IMR-90 (cell line): Measurements from ENCODE around the gene GALNT14. TPM values are rescaled to one million over a fixed set of nuclear protein-coding genes. Genes with fewer than 3 reads are reported as not detected.

Source experiments
- ATAC-seq: fragments of 200-7000 bp; cut with Tn5 transposase; 2 replicates; pipeline ENCODE4 v1.9.1; 2020; ENCODE audit warnings: low read depth, mild to moderate bottlenecking, moderate library complexity
- BruUV-seq: library from RNA; stranded (reverse); fragments of 400-500 nt; replicated peaks from 2 replicates; lab custom pipeline; 2021; lab: Mats Ljungman, UMichigan
- CTCF ChIA-PET: fragments of 300-600 bp; formaldehyde crosslinking; extraction: SDS; loops from one replicate; lab custom pipeline; 2021; ENCODE audit warnings: antibody characterized with exemption; lab: Yijun Ruan, JAX
- POLR2A ChIA-PET: fragments of 300-600 bp; sonication (Branson Sonifier 250); formaldehyde crosslinking; loops from one replicate; lab custom pipeline; 2022; ENCODE audit warnings: antibody characterized with exemption; ENCODE audit not compliant: unreplicated experiment; lab: Charles Lee
- DNase-seq: peaks from one replicate; pipeline ENCODE4 v3.0.0; 2013
- H2AFZ ChIP-seq: replicated peaks from 2 replicates; pipeline ENCODE3; 2013; ENCODE audit warnings: low read length, mild to moderate bottlenecking; ENCODE audit not compliant: poor library complexity
- H2AK5ac ChIP-seq: 2 replicates; pipeline ENCODE4 v1.6.1; 2013; ENCODE audit warnings: low read depth, low read length, inconsistent platforms
- H2AK9ac ChIP-seq: replicated peaks from 2 replicates; pipeline ENCODE3; 2013; ENCODE audit warnings: mild to moderate bottlenecking, low read depth, low read length, moderate library complexity; ENCODE audit not compliant: poor library complexity
- H2BK120ac ChIP-seq: 2 replicates; pipeline ENCODE4 v1.6.1; 2013; ENCODE audit warnings: low read depth, low read length, inconsistent platforms
- H2BK15ac ChIP-seq: 3 replicates; pipeline ENCODE4 v1.6.1; 2013; ENCODE audit warnings: low read depth, low read length, inconsistent platforms
- H2BK20ac ChIP-seq: 2 replicates; pipeline ENCODE4 v1.6.1; 2013; ENCODE audit warnings: low read depth, mild to moderate bottlenecking, inconsistent platforms, low read length, moderate library complexity
- H2BK5ac ChIP-seq: 2 replicates; pipeline ENCODE4 v1.6.1; 2013; ENCODE audit warnings: mild to moderate bottlenecking, low read depth, low read length, inconsistent platforms; ENCODE audit not compliant: poor library complexity, severe bottlenecking
- H3K14ac ChIP-seq: replicated peaks from 2 replicates; pipeline ENCODE4 v1.6.1; 2013; ENCODE audit warnings: low read depth, low read length, inconsistent platforms
- H3K18ac ChIP-seq: 2 replicates; pipeline ENCODE4 v1.6.1; 2013; ENCODE audit warnings: low read depth, low read length, control low read depth
- H3K23ac ChIP-seq: 2 replicates; pipeline ENCODE4 v1.6.1; 2013; ENCODE audit warnings: low read depth, low read length, inconsistent platforms
- H3K27ac ChIP-seq: 2 replicates; pipeline ENCODE4 v1.5.1; 2013; ENCODE audit warnings: mild to moderate bottlenecking, control low read depth, low read length; ENCODE audit not compliant: insufficient read depth
- H3K27me3 ChIP-seq: 2 replicates; pipeline ENCODE4 v1.6.1; 2013; ENCODE audit warnings: low read length; ENCODE audit not compliant: control insufficient read depth, insufficient read depth
- H3K36me3 ChIP-seq: 2 replicates; pipeline ENCODE4 v1.6.1; 2013; ENCODE audit warnings: low read length, mixed read lengths; ENCODE audit not compliant: control insufficient read depth, insufficient read depth
- H3K4ac ChIP-seq: 2 replicates; pipeline ENCODE4 v1.6.1; 2013; ENCODE audit warnings: low read depth, low read length, inconsistent platforms
- H3K4me1 ChIP-seq: 2 replicates; pipeline ENCODE4 v1.6.1; 2013; ENCODE audit warnings: low read length, mixed read lengths; ENCODE audit not compliant: control insufficient read depth, insufficient read depth
- H3K4me2 ChIP-seq: 2 replicates; pipeline ENCODE4 v1.6.1; 2013; ENCODE audit warnings: low read depth, mild to moderate bottlenecking, control low read depth, low read length, moderate library complexity
- H3K4me3 ChIP-seq: 2 replicates; pipeline ENCODE4 v1.5.1; 2013; ENCODE audit warnings: low read depth, mild to moderate bottlenecking, control low read depth, low read length, moderate library complexity; ENCODE audit not compliant: insufficient read depth
- H3K56ac ChIP-seq: 2 replicates; pipeline ENCODE4 v1.6.1; 2013; ENCODE audit warnings: low read length, inconsistent platforms; ENCODE audit not compliant: insufficient read depth; ENCODE audit errors: extremely low read depth
- H3K79me1 ChIP-seq, 2 experiments: 2 replicates each; pipeline ENCODE4 v1.6.1; 2013; ENCODE audit warnings: low read length in 2 of 2, inconsistent platforms in 1 of 2, low read depth in 1 of 2
- H3K9ac ChIP-seq: 2 replicates; pipeline ENCODE4 v1.6.1; 2013; ENCODE audit warnings: low read depth, low read length, control low read depth
- H3K9me1 ChIP-seq: 2 replicates; pipeline ENCODE4 v1.6.1; 2013; ENCODE audit warnings: low read length, inconsistent platforms; ENCODE audit not compliant: insufficient read depth
- H3K9me3 ChIP-seq: 2 replicates; pipeline ENCODE4 v1.6.1; 2013; ENCODE audit warnings: low read length; ENCODE audit not compliant: control insufficient read depth, insufficient read depth
- H4K20me1 ChIP-seq: 2 replicates; pipeline ENCODE4 v1.6.1; 2013; ENCODE audit warnings: low read length, inconsistent platforms; ENCODE audit not compliant: insufficient read depth
- H4K5ac ChIP-seq: 2 replicates; pipeline ENCODE4 v1.6.1; 2013; ENCODE audit warnings: mild to moderate bottlenecking, low read depth, low read length, control low read depth
- H4K8ac ChIP-seq, 2 experiments: 2 replicates each; pipeline ENCODE4 v1.6.1; 2013; ENCODE audit warnings: low read depth in 2 of 2, low read length in 2 of 2, control low read depth in 1 of 2, inconsistent platforms in 1 of 2
- H4K91ac ChIP-seq: 2 replicates; pipeline ENCODE4 v1.6.1; 2013; ENCODE audit warnings: low read depth, low read length, inconsistent platforms; ENCODE audit not compliant: insufficient read depth
- CHD1 ChIP-seq: IDR thresholded peaks from 2 replicates; pipeline ENCODE4 v1.6.1; 2012; ENCODE audit warnings: low read depth, low read length, improper control_type of control experiment
- FOS ChIP-seq: fragments of 150-350 bp; IDR thresholded peaks from 2 replicates; pipeline ENCODE4 v1.6.1; 2016; ENCODE audit warnings: low read depth, low read length
- NFE2L2 ChIP-seq: fragments of 150-350 bp; IDR thresholded peaks from 2 replicates; pipeline ENCODE4 v1.6.1; 2016; ENCODE audit warnings: low read depth, mild to moderate bottlenecking, low read length
- RAD21 ChIP-seq: IDR thresholded peaks from 2 replicates; pipeline ENCODE4 v1.6.1; 2012; ENCODE audit warnings: low read length, improper control_type of control experiment
- RCOR1 ChIP-seq: IDR thresholded peaks from 2 replicates; pipeline ENCODE4 v1.6.1; 2012; ENCODE audit warnings: mild to moderate bottlenecking, low read length, improper control_type of control experiment; ENCODE audit not compliant: insufficient replicate concordance
- SMC3 ChIP-seq: fragments of 150-350 bp; IDR thresholded peaks from 2 replicates; pipeline ENCODE4 v1.6.1; 2016; ENCODE audit warnings: low read depth, mild to moderate bottlenecking, antibody characterized with exemption, low read length, moderate library complexity
- WGBS, 2 experiments: methylation state at CpG; one replicate each; pipeline versions ENCODE4 v1.1.5 to v1.1.7; 2013; ENCODE audit warnings: missing lambda C conversion rate in 2 of 2; ENCODE audit not compliant: insufficient read length in 1 of 2; ENCODE audit errors: extremely low coverage in 2 of 2; 5-methylcytosine and 5-hydroxymethylcytosine counted together
- dilution Hi-C: fragments of 300-500 bp; cut with HindIII; formaldehyde crosslinking; loops from one replicate; pipeline ENCODE4 v1.14.3; 2018; ENCODE audit warnings: low sequenced_read_pairs; ENCODE audit not compliant: unreplicated experiment
- in situ Hi-C: fragments of 300-500 bp; cut with MboI; formaldehyde crosslinking; loops from 3 replicates; pipeline ENCODE4 v1.14.3; 2019; ENCODE audit warnings: low sequenced_read_pairs, inconsistent platforms, mixed read lengths
- intact Hi-C: fragments of 100-400 bp; cut with micrococcal nuclease; formaldehyde crosslinking; loops from 2 replicates; pipeline ENCODE4 v1.10.0; 2022
- polyA plus RNA-seq, 3 experiments: library from polyadenylated mRNA; depleted of rRNA; stranded (reverse); fragments of >200 nt; gene quantifications; 2 replicates each; pipeline ENCODE4 v1.2.3, GENCODE V29; 2012; ENCODE audit warnings: low replicate concordance in 1 of 3
- total RNA-seq: library from RNA; depleted of rRNA; stranded (reverse); fragments of >200 nt; gene quantifications from 2 replicates; pipeline ENCODE4 v1.2.3, GENCODE V29; 2012
- TF ChIP-seq, protein P1 (sequence below): conservative IDR thresholded peaks from 2 replicates; pipeline ENCODE4 v1.5.1; 2012; ENCODE audit warnings: mild to moderate bottlenecking, low read depth, low read length, improper control_type of control experiment

Gene GALNT14
- total and polyA plus RNA-seq, 2 of the 4 experiments (the other 2 are of a cell fraction): 0.15 to 0.18 TPM

DNA sequence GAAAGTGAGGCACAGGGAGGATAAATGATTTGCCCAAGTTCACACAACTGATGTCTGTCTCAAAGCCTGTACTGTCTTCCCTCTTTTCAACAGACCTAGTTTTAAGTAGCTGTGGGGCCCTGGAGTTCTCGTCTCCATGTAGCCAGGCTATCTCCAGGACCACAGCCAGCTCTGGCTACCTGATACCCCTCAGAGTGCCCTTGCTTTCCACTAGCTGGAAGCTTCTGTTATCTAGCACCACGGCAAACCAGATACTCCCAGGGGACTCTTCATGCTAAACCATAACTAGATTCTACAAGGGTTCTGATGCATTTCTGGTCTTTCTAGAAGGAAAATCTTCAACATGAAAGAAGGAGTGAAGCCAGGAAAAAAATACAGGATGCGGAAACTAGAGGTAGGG lies 137.3 kb downstream of the GALNT14 start:
- H2BK20ac ChIP-seq: no peak overlapping the region
- H2AK5ac ChIP-seq: no peak overlapping the region
- H3K4ac ChIP-seq: no peak overlapping the region
- H3K4me1 ChIP-seq: no peaks in the 10 kb centered on the region
- H3K9ac ChIP-seq: no peak overlapping the region
- no peak overlapping the region for H4K5ac ChIP-seq
- no peaks in the 10 kb centered on the region for H3K79me1 ChIP-seq
- in situ Hi-C loops (no loop called here), intact Hi-C loops (no loop called here), dilution Hi-C loops (no loop called here)
- no peak overlapping the region for H4K91ac ChIP-seq
- H3K4me3 ChIP-seq: no peak overlapping the region
- ATAC-seq: no peak
- H4K8ac ChIP-seq: no peak overlapping the region
- POLR2A ChIA-PET: no interaction called here
- H3K23ac ChIP-seq: no peak overlapping the region
- no peaks in the 10 kb centered on the region for H3K9me1 ChIP-seq
- no peak overlapping the region for H3K18ac ChIP-seq
- no peak overlapping the region for H2BK5ac ChIP-seq
- no peak overlapping the region for H2BK120ac ChIP-seq
- H3K9me3 ChIP-seq: no peaks in the 10 kb centered on the region
- CTCF ChIA-PET: no interaction called here
- no peak overlapping the region for H3K56ac ChIP-seq
- H3K36me3 ChIP-seq: no peaks in the 10 kb centered on the region
- no peak overlapping the region for H2BK15ac ChIP-seq
- no TSS peak for BruUV-seq
- H3K4me2 ChIP-seq: no peak overlapping the region
- H2AK9ac ChIP-seq: no peak overlapping the region
- no peaks in the 10 kb centered on the region for H4K20me1 ChIP-seq
- DNase-seq: no peak
- H3K27me3 ChIP-seq: peaks cover 1% of the 10 kb centered on the region
- H3K27ac ChIP-seq: no peak overlapping the region
- no peak overlapping the region for H2AFZ ChIP-seq
- 64% methylated on average over 2 of the region's 3 CpGs; no CpG with 5 or more reads in 1 of the 2 experiments for WGBS, 2 experiments
- TF ChIP-seq RCOR1 (no peak), SMC3 (no peak), NFE2L2 (no peak), FOS (no peak), CHD1 (no peak), RAD21 (no peak)
- TF ChIP-seq, protein P1, sequence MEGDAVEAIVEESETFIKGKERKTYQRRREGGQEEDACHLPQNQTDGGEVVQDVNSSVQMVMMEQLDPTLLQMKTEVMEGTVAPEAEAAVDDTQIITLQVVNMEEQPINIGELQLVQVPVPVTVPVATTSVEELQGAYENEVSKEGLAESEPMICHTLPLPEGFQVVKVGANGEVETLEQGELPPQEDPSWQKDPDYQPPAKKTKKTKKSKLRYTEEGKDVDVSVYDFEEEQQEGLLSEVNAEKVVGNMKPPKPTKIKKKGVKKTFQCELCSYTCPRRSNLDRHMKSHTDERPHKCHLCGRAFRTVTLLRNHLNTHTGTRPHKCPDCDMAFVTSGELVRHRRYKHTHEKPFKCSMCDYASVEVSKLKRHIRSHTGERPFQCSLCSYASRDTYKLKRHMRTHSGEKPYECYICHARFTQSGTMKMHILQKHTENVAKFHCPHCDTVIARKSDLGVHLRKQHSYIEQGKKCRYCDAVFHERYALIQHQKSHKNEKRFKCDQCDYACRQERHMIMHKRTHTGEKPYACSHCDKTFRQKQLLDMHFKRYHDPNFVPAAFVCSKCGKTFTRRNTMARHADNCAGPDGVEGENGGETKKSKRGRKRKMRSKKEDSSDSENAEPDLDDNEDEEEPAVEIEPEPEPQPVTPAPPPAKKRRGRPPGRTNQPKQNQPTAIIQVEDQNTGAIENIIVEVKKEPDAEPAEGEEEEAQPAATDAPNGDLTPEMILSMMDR: no peak
- no peak overlapping the region for H3K14ac ChIP-seq
